Fibroblast of lung (primary cell): Measurements from ENCODE around the gene ATP5PF. TPM values are rescaled to one million over a fixed set of nuclear protein-coding genes. Genes with fewer than 3 reads are reported as not detected.

Experiments used
- DNase-seq, 2 donors: peaks; one replicate each; pipeline versions ENCODE4 v3.0.0 to v3.0.0-alpha.2; 2010; ENCODE audit warnings: low read depth in 2 of 2
- H2AFZ ChIP-seq: 2 replicates; pipeline ENCODE4 v1.5.1; 2012; ENCODE audit warnings: low read length, control low read depth, inconsistent platforms
- H3K27ac ChIP-seq: 2 replicates; pipeline ENCODE4 v1.5.1; 2011; ENCODE audit warnings: low read length, control low read depth; ENCODE audit not compliant: insufficient read depth
- H3K27me3 ChIP-seq: 2 replicates; pipeline ENCODE4 v1.5.1; 2011; ENCODE audit warnings: mild to moderate bottlenecking, low read length; ENCODE audit not compliant: control insufficient read depth, insufficient read depth
- H3K36me3 ChIP-seq: 2 replicates; pipeline ENCODE4 v1.5.1; 2011; ENCODE audit warnings: low read length; ENCODE audit not compliant: control insufficient read depth, insufficient read depth
- H3K4me1 ChIP-seq: 2 replicates; pipeline ENCODE4 v1.5.1; 2011; ENCODE audit warnings: low read length; ENCODE audit not compliant: control insufficient read depth, insufficient read depth; ENCODE audit errors: extremely low read depth
- H3K4me2 ChIP-seq: 2 replicates; pipeline ENCODE4 v1.5.1; 2011; ENCODE audit warnings: low read length, control low read depth; ENCODE audit not compliant: insufficient read depth; ENCODE audit errors: extremely low read depth
- H3K4me3 ChIP-seq, 4 experiments: fragments of 200-600 bp in 1 of 4; sonication (generic) in 1 of 4; replicated peaks in 1 of 4; 2 replicates each; pipeline ENCODE4 v1.5.1; 2011 to 2016; ENCODE audit warnings: low read length in 4 of 4, low read depth in 3 of 4, mild to moderate bottlenecking in 3 of 4, control low read depth in 2 of 4, inconsistent platforms in 1 of 4, mixed read lengths in 1 of 4; ENCODE audit not compliant: insufficient read depth in 1 of 4; ENCODE audit errors: control extremely low read depth in 1 of 4
- H3K79me2 ChIP-seq: 2 replicates; pipeline ENCODE4 v1.5.1; 2012; ENCODE audit warnings: mild to moderate bottlenecking, low read length, inconsistent platforms; ENCODE audit not compliant: control insufficient read depth, insufficient read depth
- H3K9ac ChIP-seq: 2 replicates; pipeline ENCODE4 v1.5.1; 2011; ENCODE audit warnings: mild to moderate bottlenecking, low read length, control low read depth; ENCODE audit not compliant: insufficient read depth
- H3K9me3 ChIP-seq: 2 replicates; pipeline ENCODE4 v1.5.1; 2012; ENCODE audit warnings: low read depth, low read length; ENCODE audit not compliant: control insufficient read depth, insufficient read depth
- H4K20me1 ChIP-seq: 2 replicates; pipeline ENCODE4 v1.5.1; 2011; ENCODE audit warnings: low read length; ENCODE audit not compliant: control insufficient read depth, insufficient read depth; ENCODE audit errors: extremely low read depth
- EZH2 ChIP-seq: IDR thresholded peaks from 2 replicates; pipeline ENCODE4 v1.5.1; 2012; ENCODE audit warnings: low read length, control low read depth, mild to moderate bottlenecking; ENCODE audit errors: missing control alignments
- polyA plus RNA-seq, 2 donors: library from polyadenylated mRNA; depleted of rRNA in 1 of 2; stranded (reverse) in 1 of 2; unstranded in 1 of 2; fragments of >200 nt; gene quantifications; 2 replicates each; pipeline ENCODE4 v1.2.1, GENCODE V29; 2011 to 2012; ENCODE audit warnings: missing spikeins in 1 of 2
- total RNA-seq: library from RNA; depleted of rRNA; stranded (reverse); fragments of >200 nt; gene quantifications from 2 replicates; pipeline ENCODE4 v1.2.1, GENCODE V29; 2014
- TF ChIP-seq, protein P1 (sequence below), 2 donors: IDR thresholded peaks in 1 of 2; conservative IDR thresholded peaks in 1 of 2; 1 replicate in 1 of 2; 2 replicates in 1 of 2; pipeline ENCODE4 v1.5.1; 2011 to 2012; ENCODE audit warnings: low read length in 2 of 2, control low read depth in 1 of 2, inconsistent platforms in 1 of 2, low read depth in 1 of 2, mild to moderate bottlenecking in 1 of 2

ATP5PF gene
- total and polyA plus RNA-seq, 2 donors (not counting 1 experiment from before 2014, with no cell fraction given): 46.6 to 260 TPM

DNA sequence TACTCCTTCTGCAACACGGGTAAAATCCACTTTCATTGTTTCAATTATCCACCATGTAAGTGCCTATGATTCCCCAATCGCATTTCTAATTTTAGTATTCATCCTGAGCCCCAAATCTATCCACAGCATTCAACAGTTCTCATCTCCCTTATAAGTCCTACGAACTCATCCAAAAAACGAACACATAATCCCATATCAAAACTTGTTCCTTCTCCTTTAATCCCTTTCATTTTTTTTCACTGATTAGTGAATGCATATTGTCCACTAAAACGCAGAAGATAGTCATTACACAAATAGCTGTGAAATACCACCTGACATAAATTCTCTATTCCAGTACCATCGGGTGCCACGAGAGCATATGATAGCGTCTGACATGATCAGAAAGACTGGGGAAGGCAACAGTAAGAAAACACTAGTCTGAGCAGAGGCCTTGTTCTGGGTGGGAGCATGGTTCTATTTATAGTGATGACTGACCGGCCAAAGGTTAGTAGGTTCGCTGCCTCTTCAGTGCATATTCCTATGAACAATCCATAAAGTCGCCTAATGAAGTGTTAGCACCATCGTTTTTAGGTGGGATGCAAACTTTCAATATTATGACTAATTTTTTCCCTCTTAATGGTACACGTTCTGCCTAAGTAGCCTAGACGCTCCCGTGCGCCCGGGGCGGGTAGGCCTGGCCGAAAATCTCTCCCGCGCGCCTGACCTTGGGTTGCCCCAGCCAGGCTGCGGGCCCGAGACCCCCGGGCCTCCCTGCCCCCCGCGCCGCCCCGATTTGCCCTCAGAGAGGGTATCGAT lies 648 bp downstream of the ATP5PF start:
- DNase-seq: peak; percentile 39 to 48
- Histone ChIP-seq H4K20me1 (no peaks in the 10 kb centered on the region), H3K27me3 (no peaks in the 10 kb centered on the region), H3K79me2 (peaks cover 61% of the 10 kb centered on the region), H3K27ac (peak overlapping the region; percentile 99), H2AFZ (peak overlapping the region; percentile 48), H3K4me3 (peak overlapping the region; percentile 63 to 99 (median 98)), H3K36me3 (no peaks in the 10 kb centered on the region), H3K4me2 (peak overlapping the region; percentile 76), H3K9ac (peak overlapping the region; percentile 98), H3K9me3 (no peaks in the 10 kb centered on the region), H3K4me1 (peaks cover 3% of the 10 kb centered on the region)
- TF ChIP-seq, protein P1, sequence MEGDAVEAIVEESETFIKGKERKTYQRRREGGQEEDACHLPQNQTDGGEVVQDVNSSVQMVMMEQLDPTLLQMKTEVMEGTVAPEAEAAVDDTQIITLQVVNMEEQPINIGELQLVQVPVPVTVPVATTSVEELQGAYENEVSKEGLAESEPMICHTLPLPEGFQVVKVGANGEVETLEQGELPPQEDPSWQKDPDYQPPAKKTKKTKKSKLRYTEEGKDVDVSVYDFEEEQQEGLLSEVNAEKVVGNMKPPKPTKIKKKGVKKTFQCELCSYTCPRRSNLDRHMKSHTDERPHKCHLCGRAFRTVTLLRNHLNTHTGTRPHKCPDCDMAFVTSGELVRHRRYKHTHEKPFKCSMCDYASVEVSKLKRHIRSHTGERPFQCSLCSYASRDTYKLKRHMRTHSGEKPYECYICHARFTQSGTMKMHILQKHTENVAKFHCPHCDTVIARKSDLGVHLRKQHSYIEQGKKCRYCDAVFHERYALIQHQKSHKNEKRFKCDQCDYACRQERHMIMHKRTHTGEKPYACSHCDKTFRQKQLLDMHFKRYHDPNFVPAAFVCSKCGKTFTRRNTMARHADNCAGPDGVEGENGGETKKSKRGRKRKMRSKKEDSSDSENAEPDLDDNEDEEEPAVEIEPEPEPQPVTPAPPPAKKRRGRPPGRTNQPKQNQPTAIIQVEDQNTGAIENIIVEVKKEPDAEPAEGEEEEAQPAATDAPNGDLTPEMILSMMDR (conservative IDR thresholded peaks at IDR 0.05 in 1 of 2, IDR thresholded peaks at IDR 0.05 in 1 of 2; ENCODE audit: low read depth in 1 of 2, low read length in 2 of 2): no peak
- TF ChIP-seq EZH2: no peak

DNA sequence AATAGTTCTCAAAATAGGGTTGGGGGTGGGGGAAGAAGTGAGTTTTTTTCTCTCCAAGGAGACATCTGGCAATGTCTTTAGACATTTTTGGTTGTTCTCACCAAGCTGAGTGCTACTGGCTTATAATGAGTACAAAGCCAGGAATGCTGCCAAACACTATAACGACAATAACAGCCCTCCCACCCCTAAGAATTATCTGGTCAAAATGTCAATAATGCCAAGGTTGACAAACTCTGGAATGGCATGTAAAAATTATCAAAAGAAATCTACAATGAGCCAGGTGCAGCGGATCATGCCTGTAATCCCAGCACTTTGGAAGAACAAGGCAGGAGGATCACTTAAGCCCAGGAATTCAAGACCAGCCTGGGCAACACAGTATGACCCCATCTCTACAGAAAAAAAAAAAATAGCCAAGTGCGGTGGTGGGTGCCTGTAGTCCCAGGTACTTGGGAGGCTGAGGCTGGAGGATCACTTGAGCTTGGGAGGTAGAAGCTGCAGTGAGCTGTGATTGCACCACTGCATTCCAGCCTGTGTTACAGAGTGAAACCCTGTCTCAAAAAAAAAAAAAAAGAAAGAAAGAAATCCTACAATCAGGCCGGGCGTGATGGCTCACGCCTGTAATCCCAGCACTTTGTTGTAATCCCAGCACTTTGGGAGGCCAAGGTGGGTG lies 2.5 kb downstream of the ATP5PF start:
- Histone ChIP-seq H4K20me1 (no peaks in the 10 kb centered on the region), H3K79me2 (peaks cover 53% of the 10 kb centered on the region), H3K9me3 (no peaks in the 10 kb centered on the region), H3K4me3 (no peak overlapping the region), H3K27ac (no peak overlapping the region), H2AFZ (no peak overlapping the region), H3K27me3 (no peaks in the 10 kb centered on the region), H3K4me1 (peaks cover 3% of the 10 kb centered on the region), H3K36me3 (peaks cover 3% of the 10 kb centered on the region), H3K9ac (no peak overlapping the region), H3K4me2 (no peak overlapping the region)
- DNase-seq: no peak
- TF ChIP-seq, protein P1 (conservative IDR thresholded peaks at IDR 0.05 in 1 of 2, IDR thresholded peaks at IDR 0.05 in 1 of 2; ENCODE audit: low read depth in 1 of 2, low read length in 2 of 2): no peak
- TF ChIP-seq EZH2: no peak

DNA sequence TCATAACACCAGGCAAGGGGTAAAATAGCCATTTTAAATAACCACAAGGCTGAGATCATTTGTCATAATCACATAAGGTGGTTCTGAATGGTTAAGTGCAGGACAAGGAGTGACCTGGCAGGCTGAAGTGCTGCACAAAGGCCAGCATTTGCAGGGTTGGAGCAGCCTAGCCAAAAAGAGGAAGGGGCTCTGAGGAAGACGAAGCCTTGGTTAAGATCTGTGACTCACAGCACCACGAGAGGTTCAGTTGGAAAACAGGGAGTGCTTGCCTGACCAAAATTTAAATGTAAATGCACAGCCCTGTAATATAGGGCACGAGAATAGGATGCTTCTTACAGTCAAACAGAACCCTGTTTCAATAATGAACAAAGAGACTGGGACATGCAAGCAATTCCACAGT lies 12.1 kb downstream of the ATP5PF start:
- Histone ChIP-seq H3K27me3 (no peaks in the 10 kb centered on the region), H3K36me3 (no peaks in the 10 kb centered on the region), H3K79me2 (no peaks in the 10 kb centered on the region), H2AFZ (no peak overlapping the region), H3K4me2 (no peak overlapping the region), H3K9me3 (no peaks in the 10 kb centered on the region), H4K20me1 (no peaks in the 10 kb centered on the region), H3K4me3 (no peak overlapping the region), H3K27ac (no peak overlapping the region), H3K9ac (no peak overlapping the region), H3K4me1 (no peaks in the 10 kb centered on the region)
- TF ChIP-seq, protein P1 (conservative IDR thresholded peaks at IDR 0.05 in 1 of 2, IDR thresholded peaks at IDR 0.05 in 1 of 2; ENCODE audit: low read depth in 1 of 2, low read length in 2 of 2): no peak
- no peak for TF ChIP-seq EZH2
- DNase-seq: no peak
